NCI-H510A treated with DMSO at 0.1 percent for 48 hours (cell line): ENCODE results near the gene VAMP3.

Experiments
- DNase-seq: peaks from one replicate; lab custom pipeline; 2025; lab: John Stamatoyannopoulos, UW

The VAMP3 gene

GRCh38 chr1:7813677-7814373, 42.7 kb downstream of the VAMP3 start:
- no peak for DNase-seq

- DNase-seq: no peak
Observed at GRCh38 chr1:7821282-7821681, 50.2 kb downstream of the VAMP3 start.

GRCh38 chr1:7824701-7825100, 53.6 kb downstream of the VAMP3 start:
- no peak for DNase-seq

- no peak for DNase-seq
Observed at GRCh38 chr1:7826363-7826762, 55.3 kb downstream of the VAMP3 start.

GRCh38 chr1:7827126-7827955, 56.2 kb downstream of the VAMP3 start:
- no peak for DNase-seq
